Effector memory CD8-positive, alpha-beta T cell (primary cell): Measurements from ENCODE around the gene STARD13.

Source experiments
- ATAC-seq: fragments of 150-1000 bp; cut with Tn5 transposase; replicated peaks from 2 replicates; pipeline ENCODE4 v1.10.0; 2021; ENCODE audit warnings: mild to moderate bottlenecking, moderate library complexity
- DNase-seq, 3 experiments: peaks; one replicate each; pipeline ENCODE4 v3.0.0; 2021
- H3K27ac Mint-ChIP-seq, 2 donors: one replicate each; pipeline ENCODE4 v1.8.0; 2022; ENCODE audit warnings: mild to moderate bottlenecking in 2 of 2, mixed read lengths in 2 of 2, moderate library complexity in 2 of 2
- H3K27me3 Mint-ChIP-seq, 2 donors: one replicate each; pipeline ENCODE4 v1.8.0; 2022; ENCODE audit warnings: mixed read lengths in 2 of 2
- H3K36me3 Mint-ChIP-seq: one replicate; pipeline ENCODE4 v1.8.0; 2022; ENCODE audit warnings: mild to moderate bottlenecking, moderate library complexity, mixed read lengths; ENCODE audit not compliant: insufficient read depth
- H3K4me1 Mint-ChIP-seq, 2 donors: one replicate each; pipeline ENCODE4 v1.8.0; 2022; ENCODE audit warnings: low read depth in 2 of 2, mixed read lengths in 2 of 2
- H3K4me3 Mint-ChIP-seq, 2 donors: one replicate each; pipeline ENCODE4 v1.8.0; 2022; ENCODE audit warnings: mild to moderate bottlenecking in 2 of 2, mixed read lengths in 2 of 2, moderate library complexity in 2 of 2
- H3K9me3 Mint-ChIP-seq, 2 donors: one replicate each; pipeline ENCODE4 v1.8.0; 2022; ENCODE audit warnings: mixed read lengths in 2 of 2

STARD13 gene

DNA sequence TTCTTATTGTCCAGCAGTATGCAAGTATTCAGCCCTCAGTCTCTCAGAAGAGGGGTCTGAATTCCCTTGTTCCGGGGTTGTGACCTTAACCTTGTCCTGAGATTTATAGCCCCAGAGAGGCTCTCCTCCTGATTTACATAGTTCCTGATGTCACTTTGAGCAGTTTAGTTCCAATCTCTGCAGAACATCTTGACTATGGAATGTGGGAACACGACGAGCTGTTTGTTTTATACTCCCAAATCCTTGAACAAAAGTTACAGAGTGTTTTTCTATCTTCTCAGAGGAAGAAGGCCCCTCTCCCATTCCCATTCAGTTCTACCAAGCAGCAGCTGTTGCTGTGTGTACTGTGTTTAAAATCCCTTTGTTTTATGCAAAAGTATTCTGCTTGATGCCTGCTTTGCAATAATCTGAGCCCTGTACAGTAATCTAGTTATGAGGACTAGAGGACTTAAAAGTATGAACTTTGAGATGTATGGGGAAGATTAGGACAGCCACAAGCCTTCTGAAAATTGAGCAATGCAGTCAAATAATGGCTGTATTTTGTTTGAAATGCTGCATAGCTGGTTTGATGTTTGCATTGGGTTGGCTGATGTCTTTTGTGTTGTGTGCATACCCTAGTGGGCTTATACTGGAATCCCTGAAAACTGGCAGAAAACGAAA, 194.7 kb downstream of the STARD13 start:
- Mint-ChIP-seq H3K27ac (no peak overlapping the region), H3K4me1 (no peaks in the 10 kb centered on the region), H3K36me3 (peaks cover 5% of the 10 kb centered on the region), H3K4me3 (no peak overlapping the region), H3K27me3 (peaks cover 12 to 51% of the 10 kb centered on the region in 2 donors), H3K9me3 (no peaks in the 10 kb centered on the region)
- ATAC-seq = no peak
- no peak for DNase-seq

DNA sequence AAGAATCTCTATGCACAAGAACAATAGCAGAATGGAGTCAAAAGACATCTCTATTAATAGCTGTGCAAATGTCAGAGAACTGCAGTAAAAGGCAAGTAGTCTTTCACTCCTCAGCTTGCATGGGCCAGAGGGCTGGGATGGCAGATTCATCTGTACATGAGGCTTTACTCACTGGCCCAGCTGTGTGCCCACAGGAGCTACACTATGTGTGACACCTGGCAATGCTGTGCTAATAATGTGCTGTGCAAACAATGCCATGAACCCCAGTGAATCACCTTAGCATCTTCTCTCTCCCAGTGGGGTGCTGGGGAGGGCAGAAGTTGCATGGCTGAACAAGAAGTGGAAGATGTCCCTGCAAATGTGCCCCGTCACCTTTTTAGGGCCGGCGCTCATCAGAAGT, 196.2 kb downstream of the STARD13 start:
- ATAC-seq (no peak), DNase-seq (no peak)
- no peaks in the 10 kb centered on the region for H3K9me3 Mint-ChIP-seq
- H3K27me3 Mint-ChIP-seq = peaks cover 12 to 49% of the 10 kb centered on the region in 2 donors
- no peak overlapping the region for H3K27ac Mint-ChIP-seq
- H3K4me3 Mint-ChIP-seq = no peak overlapping the region
- no peaks in the 10 kb centered on the region for H3K36me3 Mint-ChIP-seq
- no peaks in the 10 kb centered on the region for H3K4me1 Mint-ChIP-seq

DNA sequence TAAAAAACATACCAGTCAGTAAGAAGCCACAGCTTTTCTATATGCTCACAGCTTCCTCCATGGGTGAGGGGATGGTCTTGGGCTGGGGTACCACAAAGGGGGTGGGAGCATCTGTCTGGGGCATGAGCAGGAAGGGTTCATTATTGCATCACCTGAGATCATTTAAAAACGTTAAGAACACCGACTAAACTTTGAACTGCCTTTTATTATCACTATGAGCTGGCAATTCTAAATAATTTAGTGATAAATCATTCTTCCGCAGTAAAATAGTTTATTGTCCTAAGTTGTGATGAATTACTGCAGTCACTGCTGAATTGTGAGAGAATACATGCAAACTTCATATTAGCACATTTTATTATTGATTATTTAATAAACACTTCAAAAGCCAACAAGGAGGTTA, 197.8 kb downstream of the STARD13 start:
- no peaks in the 10 kb centered on the region for H3K4me1 Mint-ChIP-seq
- no peaks in the 10 kb centered on the region for H3K9me3 Mint-ChIP-seq
- DNase-seq (no peak), ATAC-seq (no peak)
- peaks cover 12 to 38% of the 10 kb centered on the region in 2 donors for H3K27me3 Mint-ChIP-seq
- H3K4me3 Mint-ChIP-seq = no peak overlapping the region
- H3K27ac Mint-ChIP-seq = no peak overlapping the region
- H3K36me3 Mint-ChIP-seq = no peaks in the 10 kb centered on the region

DNA sequence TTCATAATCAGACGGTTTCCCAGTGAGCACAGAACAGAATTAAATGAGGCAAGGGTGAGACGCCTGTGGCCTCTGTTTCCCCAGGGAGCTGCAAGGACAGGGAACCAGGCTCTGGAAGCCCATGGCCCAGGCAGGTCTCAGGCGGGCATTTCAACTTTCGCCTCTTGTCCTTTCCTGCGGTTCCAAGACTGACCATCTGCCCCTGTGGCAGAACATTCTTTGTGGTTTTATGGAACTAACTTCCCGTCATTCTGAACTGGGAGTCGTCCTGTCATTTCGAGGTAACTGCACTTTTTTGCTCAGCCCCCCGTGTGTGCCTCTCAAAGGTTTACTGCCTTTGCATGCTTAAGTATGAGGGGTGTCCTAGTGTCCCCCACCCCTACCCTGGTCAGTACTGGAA, 198.5 kb downstream of the STARD13 start:
- Mint-ChIP-seq H3K27me3 (peaks cover 10 to 31% of the 10 kb centered on the region in 2 donors), H3K4me3 (no peak overlapping the region), H3K9me3 (no peaks in the 10 kb centered on the region), H3K4me1 (no peaks in the 10 kb centered on the region), H3K36me3 (no peaks in the 10 kb centered on the region), H3K27ac (no peak overlapping the region)
- ATAC-seq (no peak), DNase-seq (no peak)

DNA sequence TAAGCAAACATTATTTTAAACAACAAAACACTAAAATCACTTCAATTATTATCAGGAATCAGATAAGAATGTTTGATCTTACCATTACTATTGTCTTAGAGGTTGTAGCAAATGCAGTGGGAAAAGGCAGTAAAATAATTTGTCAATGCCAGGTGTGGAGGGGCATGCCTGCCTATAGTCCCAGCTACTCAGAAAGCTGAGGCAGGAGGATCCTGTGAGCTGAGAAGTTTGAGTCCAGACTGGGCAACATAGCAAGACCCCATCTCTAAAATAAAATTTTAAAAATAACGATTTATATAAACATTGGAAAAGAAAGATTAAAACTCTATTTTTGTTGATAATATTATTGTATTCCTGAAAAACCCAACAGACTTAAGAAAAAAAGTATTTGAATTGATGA, 202.5 kb downstream of the STARD13 start:
- Mint-ChIP-seq H3K27ac (no peak overlapping the region), H3K27me3 (peaks cover 25 to 44% of the 10 kb centered on the region in 2 donors), H3K4me1 (no peaks in the 10 kb centered on the region), H3K4me3 (no peak overlapping the region), H3K36me3 (no peaks in the 10 kb centered on the region), H3K9me3 (no peaks in the 10 kb centered on the region)
- ATAC-seq (no peak), DNase-seq (no peak)

DNA sequence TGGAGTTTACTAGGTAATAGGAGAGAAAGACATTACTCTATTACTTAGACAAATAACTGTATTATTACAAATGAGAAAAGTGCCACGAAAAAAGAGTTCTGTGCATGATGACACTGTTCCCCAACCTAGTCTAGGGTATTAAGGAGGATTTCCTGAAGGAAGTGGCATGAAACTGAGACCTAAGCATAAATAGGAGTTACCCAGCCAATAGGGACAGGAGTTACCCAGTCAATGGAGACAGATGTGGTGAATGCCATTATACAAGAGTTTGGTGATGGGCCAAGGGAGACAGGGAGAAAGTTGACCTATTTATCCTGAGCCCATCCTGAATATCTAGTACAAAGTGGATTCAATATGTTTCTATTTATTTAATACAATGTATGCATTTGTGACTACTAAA, 203.9 kb downstream of the STARD13 start:
- ATAC-seq (no peak), DNase-seq (no peak)
- H3K9me3 Mint-ChIP-seq = no peaks in the 10 kb centered on the region
- H3K27ac Mint-ChIP-seq = no peak overlapping the region
- no peak overlapping the region for H3K4me3 Mint-ChIP-seq
- peaks cover 20 to 36% of the 10 kb centered on the region in 2 donors for H3K27me3 Mint-ChIP-seq
- no peaks in the 10 kb centered on the region for H3K4me1 Mint-ChIP-seq
- no peaks in the 10 kb centered on the region for H3K36me3 Mint-ChIP-seq

DNA sequence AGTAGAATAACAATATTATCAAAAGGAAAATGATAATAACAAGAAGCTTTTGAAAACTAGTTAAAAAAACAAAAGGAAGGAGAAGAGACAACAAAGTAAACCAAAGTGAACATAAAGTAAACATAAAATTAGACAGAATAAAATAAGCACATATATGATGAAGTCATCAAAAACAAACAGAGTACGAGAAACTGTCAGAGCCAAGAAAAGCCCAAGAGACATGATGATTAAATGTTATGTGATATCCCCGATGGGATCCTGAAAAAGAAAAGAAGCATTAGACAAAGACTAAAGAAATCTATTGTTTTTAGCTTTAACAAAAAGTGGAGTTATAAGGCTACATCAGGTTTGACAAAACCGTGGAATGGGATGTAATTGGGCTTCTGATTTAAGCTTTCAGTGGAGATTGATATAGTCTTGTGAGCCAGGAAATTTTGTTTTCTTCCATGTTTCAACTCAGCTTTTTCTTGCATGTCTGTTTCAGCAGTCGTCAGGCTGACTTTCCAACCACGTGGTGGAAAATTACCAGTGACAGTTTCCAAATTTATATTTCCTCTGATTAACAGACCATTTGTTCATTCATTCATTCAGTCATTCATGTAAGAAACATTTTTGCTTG, 204.5 kb downstream of the STARD13 start:
- H3K4me3 Mint-ChIP-seq = no peak overlapping the region

DNA sequence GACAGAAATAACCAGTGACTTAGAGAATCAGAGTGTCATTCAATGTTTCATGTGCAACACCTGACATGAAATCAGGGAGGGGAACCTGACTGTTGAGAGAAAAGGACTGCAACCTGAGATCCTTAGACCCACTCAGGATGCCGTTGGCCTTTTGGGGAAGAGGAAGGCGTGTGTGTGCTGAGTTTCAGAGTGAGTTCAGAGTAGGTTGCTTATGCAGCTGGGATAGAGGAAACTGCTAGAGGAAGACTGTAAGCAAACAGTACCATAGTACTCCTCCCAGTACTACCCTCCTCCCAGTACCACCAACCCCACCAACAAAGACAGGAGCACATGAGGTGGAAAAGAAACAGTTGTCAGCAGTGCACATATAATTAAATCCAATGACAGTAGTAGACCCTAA, 205.6 kb downstream of the STARD13 start:
- DNase-seq = no peak
- Mint-ChIP-seq H3K27me3 (peaks cover 20 to 32% of the 10 kb centered on the region in 2 donors), H3K9me3 (no peaks in the 10 kb centered on the region), H3K36me3 (no peaks in the 10 kb centered on the region), H3K4me3 (no peak overlapping the region), H3K4me1 (no peaks in the 10 kb centered on the region), H3K27ac (no peak overlapping the region)
- no peak for ATAC-seq

More for the DNA sequence above, 204.5 kb downstream of the STARD13 start:
- no peaks in the 10 kb centered on the region for H3K4me1 Mint-ChIP-seq
- ATAC-seq (no peak), DNase-seq (no peak)
- H3K27ac Mint-ChIP-seq = no peak overlapping the region
- no peaks in the 10 kb centered on the region for H3K36me3 Mint-ChIP-seq
- H3K27me3 Mint-ChIP-seq = peaks cover 20 to 35% of the 10 kb centered on the region in 2 donors
- H3K9me3 Mint-ChIP-seq = no peaks in the 10 kb centered on the region

DNA sequence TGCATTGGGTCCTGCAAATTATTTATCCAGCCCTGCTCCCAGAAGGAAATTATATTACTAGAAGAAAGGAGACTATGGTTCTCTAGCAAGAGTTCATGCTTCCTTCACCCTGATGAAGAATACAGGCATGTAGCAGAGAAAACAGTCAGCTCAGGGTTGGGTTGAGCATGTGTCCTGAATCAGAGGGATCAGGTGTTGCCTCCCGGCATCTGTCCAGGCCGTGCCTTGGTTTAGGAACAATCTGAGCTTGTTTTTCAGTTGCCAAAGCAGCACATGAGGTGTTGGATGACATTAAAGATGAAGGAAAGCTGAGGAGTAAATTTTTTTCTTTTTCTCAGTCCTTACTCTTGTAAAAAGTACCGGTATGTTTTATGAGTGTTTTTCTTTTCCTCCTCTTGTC, 207.3 kb downstream of the STARD13 start:
- H3K9me3 Mint-ChIP-seq = no peaks in the 10 kb centered on the region
- ATAC-seq = no peak
- peaks cover 20 to 32% of the 10 kb centered on the region in 2 donors for H3K27me3 Mint-ChIP-seq
- no peak for DNase-seq
- H3K36me3 Mint-ChIP-seq = no peaks in the 10 kb centered on the region
- H3K4me3 Mint-ChIP-seq = no peak overlapping the region
- no peak overlapping the region for H3K27ac Mint-ChIP-seq
- no peaks in the 10 kb centered on the region for H3K4me1 Mint-ChIP-seq

DNA sequence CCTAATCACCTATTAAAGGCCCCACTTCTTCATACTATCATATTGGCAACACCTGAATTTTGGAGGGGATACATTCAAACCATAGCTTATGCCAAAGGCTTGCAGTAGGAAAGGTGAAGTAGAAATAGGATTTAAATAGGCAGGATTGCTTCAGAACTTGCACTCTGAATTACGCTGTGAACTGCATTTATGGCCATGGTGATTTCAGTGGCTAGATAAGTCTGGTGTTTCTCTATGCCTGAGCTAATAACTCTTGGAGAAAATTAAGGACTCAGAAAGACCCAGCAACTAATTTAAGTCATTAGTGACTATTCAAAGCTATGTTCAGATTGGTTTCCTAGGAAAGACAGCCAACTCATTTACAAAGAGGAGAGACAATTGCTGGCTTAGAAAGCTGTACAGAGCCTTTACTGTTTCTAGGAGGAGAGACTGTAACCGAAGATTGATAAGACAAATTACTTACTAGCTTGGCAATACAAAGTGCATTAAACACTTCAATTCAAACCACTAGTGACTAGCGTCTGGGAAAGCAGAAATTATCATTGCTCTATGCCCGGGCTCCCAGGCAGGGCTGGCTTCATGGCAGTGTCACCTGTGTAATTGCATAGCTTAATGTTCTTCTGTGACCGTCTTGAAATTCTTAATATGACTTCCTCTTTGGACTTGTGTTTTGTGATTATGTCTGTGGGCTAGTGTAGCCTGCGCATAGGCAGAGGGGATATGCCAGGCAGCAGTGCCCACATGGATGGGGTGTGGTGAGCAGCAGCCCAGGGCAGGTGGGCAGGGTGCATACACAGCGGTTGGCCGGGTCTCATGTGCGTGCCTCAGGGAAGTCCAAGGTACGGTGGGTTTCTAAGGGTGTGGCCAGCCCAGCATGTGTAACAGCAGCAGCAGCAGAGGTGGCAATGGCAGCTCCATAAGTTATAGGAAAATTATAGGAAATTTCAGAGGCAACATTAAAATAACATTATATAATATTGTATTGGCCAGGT, 209.3 kb downstream of the STARD13 start:
- no peak for ATAC-seq
- H3K27ac Mint-ChIP-seq = no peak overlapping the region
- peaks cover 20 to 32% of the 10 kb centered on the region in 2 donors for H3K27me3 Mint-ChIP-seq
- H3K4me1 Mint-ChIP-seq = no peaks in the 10 kb centered on the region
- DNase-seq = no peak
- no peak overlapping the region for H3K4me3 Mint-ChIP-seq
- no peaks in the 10 kb centered on the region for H3K9me3 Mint-ChIP-seq
- H3K36me3 Mint-ChIP-seq = no peaks in the 10 kb centered on the region

DNA sequence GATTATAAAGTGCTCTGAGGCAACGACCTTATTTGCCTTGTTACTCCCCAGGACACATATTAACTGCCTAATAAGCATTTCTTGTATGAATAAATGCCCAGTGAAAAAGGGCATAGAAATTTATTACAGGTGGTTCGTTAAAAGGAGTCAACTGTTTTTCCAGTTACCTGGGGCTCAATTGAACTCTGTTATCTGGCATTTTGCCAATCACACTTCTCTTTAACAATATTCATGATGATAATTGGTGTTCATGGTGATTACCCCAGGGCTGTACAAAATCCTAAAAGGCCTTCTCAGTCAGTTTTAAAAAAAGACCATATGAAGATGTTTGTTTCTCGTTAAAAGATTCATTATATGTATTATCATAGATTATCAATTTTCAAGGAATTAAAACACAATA, 212.2 kb downstream of the STARD13 start:
- Mint-ChIP-seq H3K36me3 (no peaks in the 10 kb centered on the region), H3K4me1 (no peaks in the 10 kb centered on the region), H3K4me3 (no peak overlapping the region), H3K9me3 (no peaks in the 10 kb centered on the region), H3K27ac (no peak overlapping the region), H3K27me3 (peaks cover 2 to 10% of the 10 kb centered on the region in 2 donors)
- ATAC-seq (no peak), DNase-seq (no peak)

DNA sequence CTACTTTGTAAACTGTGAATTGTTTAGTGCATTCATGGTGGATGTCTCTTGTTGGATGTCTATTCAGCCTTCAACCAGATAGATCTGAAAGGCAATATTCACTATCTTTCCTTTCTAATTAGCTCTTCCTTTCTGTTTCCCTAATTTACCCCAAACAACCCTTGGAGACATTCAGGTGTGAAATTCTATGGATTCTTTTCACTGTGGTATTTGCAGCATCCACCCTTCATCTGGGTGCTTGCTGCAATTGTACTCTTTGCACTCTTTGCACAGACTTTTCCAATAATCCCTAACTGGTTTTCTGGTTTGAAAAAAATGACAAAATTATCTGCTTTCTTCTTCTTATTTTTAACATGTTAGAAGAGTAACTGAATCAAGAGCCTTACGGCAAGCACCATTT, 212.8 kb downstream of the STARD13 start:
- Mint-ChIP-seq H3K36me3 (no peaks in the 10 kb centered on the region), H3K27me3 (peaks cover 0 to 8% of the 10 kb centered on the region in 2 donors), H3K4me1 (no peaks in the 10 kb centered on the region), H3K9me3 (no peaks in the 10 kb centered on the region), H3K4me3 (no peak overlapping the region), H3K27ac (no peak overlapping the region)
- DNase-seq (no peak), ATAC-seq (no peak)

DNA sequence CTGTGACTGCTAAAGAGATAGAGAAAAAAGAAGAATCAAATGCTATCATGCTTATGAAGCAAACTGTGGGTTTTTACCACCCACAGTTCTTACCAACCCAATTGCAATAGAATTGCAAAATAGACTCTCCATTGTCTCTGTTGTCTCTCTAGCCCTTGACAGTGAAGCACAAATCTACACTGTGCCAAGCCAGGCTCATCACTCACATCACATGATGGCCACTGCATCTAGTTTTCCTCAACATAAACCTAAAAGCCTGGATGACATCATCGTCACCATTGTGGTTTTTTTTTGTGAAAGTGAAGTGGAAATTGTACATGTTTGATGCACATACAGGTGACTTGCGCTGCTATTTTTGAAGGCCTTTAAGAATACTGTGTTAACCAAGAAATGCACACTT, 213.3 kb downstream of the STARD13 start:
- Mint-ChIP-seq H3K9me3 (no peaks in the 10 kb centered on the region), H3K36me3 (no peaks in the 10 kb centered on the region), H3K4me3 (no peak overlapping the region), H3K27me3 (peaks cover 0 to 8% of the 10 kb centered on the region in 2 donors), H3K27ac (no peak overlapping the region), H3K4me1 (no peaks in the 10 kb centered on the region)
- no peak for DNase-seq
- ATAC-seq = no peak
